IPS DF 6.9 (cell line): ENCODE data around the gene SAPCD1.
"Not testable (repeated sequence)": the region's sequence is repeated elsewhere in the genome, so short reads cannot be mapped to it uniquely, and the experiment has no call there.

Experiments
- DNase-seq: peaks from one replicate; pipeline ENCODE4 v3.0.0-alpha.2; 2013; ENCODE audit warnings: low read depth, low spot score
- H3K27ac ChIP-seq: one replicate; pipeline ENCODE4 v1.5.1; 2013; ENCODE audit warnings: low read length, control low read depth
- H3K27me3 ChIP-seq: 2 replicates; pipeline ENCODE4 v1.6.1; 2013; ENCODE audit warnings: mild to moderate bottlenecking, low read length; ENCODE audit not compliant: control insufficient read depth, insufficient read depth
- H3K36me3 ChIP-seq: 2 replicates; pipeline ENCODE4 v1.6.1; 2013; ENCODE audit warnings: low read length; ENCODE audit not compliant: control insufficient read depth, insufficient read depth
- H3K4me1 ChIP-seq: 2 replicates; pipeline ENCODE4 v1.6.1; 2013; ENCODE audit warnings: low read length; ENCODE audit not compliant: control insufficient read depth, insufficient read depth
- H3K4me3 ChIP-seq: 2 replicates; pipeline ENCODE4 v1.5.1; 2013; ENCODE audit warnings: mild to moderate bottlenecking, low read length
- H3K9me3 ChIP-seq: 2 replicates; pipeline ENCODE4 v1.6.1; 2013; ENCODE audit warnings: low read length, inconsistent platforms; ENCODE audit not compliant: control insufficient read depth, insufficient read depth
- WGBS: extraction: QIAGEN DNeasy Blood & Tissue Kit; methylation state at CpG from one replicate; pipeline ENCODE4 v1.1.7; 2013; ENCODE audit warnings: mixed read lengths, missing lambda C conversion rate; ENCODE audit not compliant: insufficient read length, insufficient coverage; 5-methylcytosine and 5-hydroxymethylcytosine counted together

The SAPCD1 gene

DNA sequence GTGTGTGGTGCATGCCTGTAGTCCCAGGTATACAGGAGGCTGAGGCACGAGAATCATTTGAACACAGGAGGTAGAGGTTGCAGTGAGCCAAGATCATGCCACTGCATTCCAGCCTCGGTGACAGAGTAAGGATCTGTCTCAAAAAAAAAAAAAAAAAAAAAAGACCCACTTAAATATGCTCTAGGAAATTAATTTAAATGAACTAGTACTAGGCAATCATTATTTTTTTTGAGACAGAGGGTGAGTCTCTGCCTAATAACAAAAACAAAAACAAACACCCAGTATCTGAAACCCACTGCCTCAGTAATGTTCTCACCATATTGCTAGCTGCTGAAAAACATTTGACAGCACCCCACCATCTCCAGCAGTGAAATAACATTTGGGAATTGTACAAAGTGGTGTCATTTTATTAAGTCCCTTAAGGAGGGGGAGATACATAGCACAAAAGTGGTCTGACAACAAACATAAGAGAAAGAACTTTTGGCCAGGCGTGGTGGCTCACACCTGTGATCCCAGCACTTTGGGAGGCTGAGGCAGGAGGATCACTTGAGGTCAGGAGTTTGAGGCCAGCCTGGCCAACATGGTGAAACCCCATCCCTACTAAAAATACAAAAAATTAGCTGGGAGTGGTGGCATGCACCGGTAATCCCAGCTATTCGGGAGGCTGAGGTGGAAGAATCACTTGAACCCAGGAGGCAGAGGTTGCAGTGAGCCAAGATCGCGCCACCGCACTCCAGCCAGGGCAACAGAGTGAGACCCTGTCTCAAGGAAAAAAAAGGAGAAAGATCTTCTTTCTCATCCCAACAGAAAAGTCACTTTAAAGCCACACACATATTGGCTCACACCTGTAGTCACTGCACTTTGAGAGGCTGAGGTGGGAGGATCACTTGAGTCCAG lies 38.8 kb downstream of the SAPCD1 start:
- H3K27me3 ChIP-seq, H3K9me3 ChIP-seq, DNase-seq, H3K36me3 ChIP-seq, H3K4me1 ChIP-seq, H3K4me3 ChIP-seq, H3K27ac ChIP-seq: not testable (repeated sequence)
- WGBS = no CpG with 5 or more reads among the region's 8 CpGs

DNA sequence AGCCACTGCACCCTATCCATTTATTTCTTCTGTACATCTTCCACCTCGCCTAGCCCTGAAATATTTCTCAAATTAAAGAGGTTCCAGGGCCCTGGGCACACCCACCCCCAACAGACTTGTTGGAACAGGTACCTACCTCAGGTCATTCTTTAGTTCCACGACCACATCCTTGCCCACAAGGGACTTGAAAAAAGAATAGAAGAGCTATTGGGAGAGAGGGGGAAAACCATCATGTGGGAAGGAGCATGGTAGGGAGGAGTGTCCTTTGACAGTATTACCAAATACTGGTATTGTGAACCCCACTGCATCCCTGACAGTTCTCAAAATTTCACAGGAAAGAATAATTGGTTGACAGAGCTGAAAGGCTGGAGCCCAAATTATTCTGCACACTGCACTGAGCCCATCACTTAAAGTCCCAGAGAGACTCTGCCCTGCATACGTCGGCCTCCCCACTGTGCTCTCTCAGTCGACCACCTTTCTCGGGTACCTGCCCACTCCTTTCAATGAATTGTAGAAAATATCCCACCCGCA lies 43.5 kb downstream of the SAPCD1 start:
- Histone ChIP-seq H3K4me1 (no peaks in the 10 kb centered on the region), H3K36me3 (peaks cover 2% of the 10 kb centered on the region; the same call in 1 of the 2 replicates), H3K9me3 (no peaks in the 10 kb centered on the region), H3K27ac (no peak overlapping the region), H3K27me3 (no peaks in the 10 kb centered on the region), H3K4me3 (peak overlapping the region; percentile 96; the same call in 1 of the 2 replicates)
- no peak for DNase-seq
- no CpG with 5 or more reads among the region's 7 CpGs for WGBS

DNA sequence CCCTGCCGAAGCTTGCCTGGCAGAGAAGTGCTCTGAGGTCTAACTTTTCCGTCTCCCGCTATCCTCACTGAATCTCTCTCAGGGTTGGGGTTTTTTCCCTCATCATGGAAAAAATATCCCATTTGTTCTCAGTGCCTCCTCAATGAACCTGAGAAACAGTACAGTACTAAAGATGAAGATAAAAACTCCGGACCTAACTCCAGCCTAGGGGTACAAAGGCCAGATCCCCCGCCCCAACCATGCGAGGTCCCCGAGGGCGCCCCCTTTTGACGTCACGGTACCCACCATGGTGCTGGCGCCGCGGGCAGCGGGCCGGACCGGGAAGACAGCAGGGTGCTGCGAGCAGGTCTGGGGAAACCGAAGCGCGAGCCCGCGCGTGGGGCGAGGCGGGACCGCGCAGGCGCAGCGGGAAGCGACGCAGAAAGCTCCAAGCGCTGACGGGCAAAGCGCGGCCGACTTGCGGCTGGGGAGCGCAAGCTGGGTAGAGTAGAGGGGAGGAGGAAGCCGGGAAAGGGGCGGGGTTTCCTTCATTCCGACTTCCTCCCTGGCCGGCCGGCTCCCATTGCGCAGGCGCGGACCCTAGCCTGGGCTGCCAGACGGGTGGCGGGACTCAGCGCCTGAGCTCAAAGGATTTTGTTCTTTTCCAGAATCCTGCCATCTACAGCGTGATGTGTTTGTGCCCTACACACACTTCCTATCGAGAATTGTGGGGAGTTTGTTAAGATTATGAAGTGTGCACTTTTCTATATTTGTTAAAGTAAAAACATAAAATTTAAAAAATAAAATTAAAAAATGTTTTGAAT lies 44.2 kb downstream of the SAPCD1 start, which contains the start of gene LSM2:
Gene LSM2 (minus strand): TSS at position 497 of the 803 bp plus-strand sequence. CDS start 209 bp downstream, at position 288.
- no CpG with 5 or more reads among the region's 51 CpGs for WGBS
- H3K4me3 ChIP-seq = peak within 1 kb of the TSS; percentile 96
- peaks cover 2% of the 10 kb centered on the region; the same call in 1 of the 2 replicates for H3K36me3 ChIP-seq
- no peaks in the 10 kb centered on the region for H3K9me3 ChIP-seq
- no peaks in the 10 kb centered on the region for H3K4me1 ChIP-seq
- no peak for DNase-seq
- no peak within 1 kb of the TSS for H3K27ac ChIP-seq
- H3K27me3 ChIP-seq = no peaks in the 10 kb centered on the region

DNA sequence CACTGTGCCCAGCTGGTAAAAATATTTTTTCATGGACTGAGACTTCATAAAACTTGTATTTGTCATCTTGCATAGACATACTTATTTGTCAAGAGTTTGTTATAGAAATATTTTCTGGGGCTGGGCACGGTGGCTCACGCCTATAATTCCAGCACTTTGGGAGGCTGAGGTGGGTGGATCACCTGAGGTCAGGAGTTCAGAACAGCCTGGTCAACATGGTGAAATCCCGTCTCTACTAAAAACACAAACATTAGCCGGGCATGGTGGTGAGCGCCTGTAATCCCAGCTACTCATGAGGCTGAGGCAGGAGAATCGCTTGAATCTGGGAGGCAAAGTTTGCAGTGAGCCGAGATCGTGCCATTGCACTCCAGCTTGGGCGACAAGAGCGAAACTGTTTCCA lies 46.1 kb downstream of the SAPCD1 start:
- H3K4me1 ChIP-seq, H3K9me3 ChIP-seq, H3K27ac ChIP-seq, DNase-seq, H3K4me3 ChIP-seq, H3K27me3 ChIP-seq, H3K36me3 ChIP-seq: not testable (repeated sequence)
- WGBS = no CpG with 5 or more reads among the region's 10 CpGs

DNA sequence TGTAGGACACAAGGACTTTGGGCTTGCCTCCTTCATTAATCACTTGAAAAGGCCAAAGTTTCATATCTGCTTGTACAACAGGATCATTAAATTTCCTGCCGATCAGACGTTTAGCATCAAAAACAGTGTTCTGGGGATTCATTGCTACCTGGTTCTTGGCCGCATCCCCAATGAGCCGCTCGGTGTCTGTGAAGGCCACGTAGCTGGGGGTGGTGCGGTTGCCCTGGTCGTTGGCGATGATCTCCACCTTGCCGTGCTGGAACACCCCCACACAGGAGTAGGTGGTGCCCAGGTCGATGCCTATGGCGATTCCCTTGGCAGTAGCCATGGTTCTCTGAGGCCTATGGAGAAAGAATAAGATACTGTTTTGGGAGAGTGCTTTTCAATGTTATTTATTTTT lies 49.2 kb downstream of the SAPCD1 start:
- Histone ChIP-seq H3K36me3 (no peaks in the 10 kb centered on the region), H3K4me3 (no peak overlapping the region), H3K27ac (no peak overlapping the region), H3K9me3 (no peaks in the 10 kb centered on the region), H3K27me3 (no peaks in the 10 kb centered on the region), H3K4me1 (no peaks in the 10 kb centered on the region)
- WGBS = no CpG with 5 or more reads among the region's 12 CpGs
- no peak for DNase-seq

DNA sequence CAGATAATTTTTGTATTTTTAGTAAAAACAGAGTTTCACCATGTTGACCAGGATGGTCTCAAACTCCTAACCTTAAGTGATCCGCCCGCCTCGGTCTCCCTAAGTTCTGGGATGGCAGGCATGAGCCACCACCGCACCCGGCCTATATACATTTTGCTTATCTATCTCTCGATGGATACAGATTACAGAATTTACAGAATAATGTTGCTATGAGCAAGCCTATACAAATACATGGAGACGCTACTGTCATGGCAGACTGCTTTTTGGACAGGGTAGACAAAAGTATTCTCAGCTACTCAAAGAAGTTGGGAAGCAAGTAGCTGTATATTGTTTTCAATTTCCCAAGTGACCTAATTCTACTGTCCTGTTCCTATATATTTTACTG lies 51.0 kb downstream of the SAPCD1 start:
- DNase-seq = no peak
- H3K4me3 ChIP-seq = no peak overlapping the region

More for the DNA sequence above, 51.0 kb downstream of the SAPCD1 start:
- no peak overlapping the region for H3K27ac ChIP-seq
- no peaks in the 10 kb centered on the region for H3K9me3 ChIP-seq
- H3K27me3 ChIP-seq = no peaks in the 10 kb centered on the region
- WGBS = no CpG with 5 or more reads among the region's 7 CpGs
- no peaks in the 10 kb centered on the region for H3K4me1 ChIP-seq
- no peaks in the 10 kb centered on the region for H3K36me3 ChIP-seq
